ENCODE results near the gene DPH2.

DPH2 gene

DNA sequence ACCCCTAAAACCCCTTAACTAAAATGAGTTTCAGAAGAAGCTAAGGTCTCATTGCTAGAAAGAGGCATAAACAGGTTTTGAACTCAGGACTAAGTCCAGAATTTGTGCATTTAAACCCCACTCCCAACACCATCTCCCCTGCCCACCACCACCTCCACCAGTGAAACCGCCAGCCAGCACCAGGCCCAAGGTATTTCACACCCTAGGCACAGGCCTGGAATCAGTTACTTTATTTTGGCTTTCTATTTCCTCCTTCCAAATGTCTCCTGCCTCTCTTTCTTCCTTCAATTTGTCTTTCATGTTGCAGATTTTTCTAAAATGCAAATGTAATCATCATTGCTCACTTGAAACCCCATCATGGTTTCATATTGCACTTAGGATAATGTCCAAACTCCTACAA lies 24.9 kb upstream of the DPH2 start:
- DNase-seq (ENCODE audit: low read depth in 3 of 3), result no peak

DNA sequence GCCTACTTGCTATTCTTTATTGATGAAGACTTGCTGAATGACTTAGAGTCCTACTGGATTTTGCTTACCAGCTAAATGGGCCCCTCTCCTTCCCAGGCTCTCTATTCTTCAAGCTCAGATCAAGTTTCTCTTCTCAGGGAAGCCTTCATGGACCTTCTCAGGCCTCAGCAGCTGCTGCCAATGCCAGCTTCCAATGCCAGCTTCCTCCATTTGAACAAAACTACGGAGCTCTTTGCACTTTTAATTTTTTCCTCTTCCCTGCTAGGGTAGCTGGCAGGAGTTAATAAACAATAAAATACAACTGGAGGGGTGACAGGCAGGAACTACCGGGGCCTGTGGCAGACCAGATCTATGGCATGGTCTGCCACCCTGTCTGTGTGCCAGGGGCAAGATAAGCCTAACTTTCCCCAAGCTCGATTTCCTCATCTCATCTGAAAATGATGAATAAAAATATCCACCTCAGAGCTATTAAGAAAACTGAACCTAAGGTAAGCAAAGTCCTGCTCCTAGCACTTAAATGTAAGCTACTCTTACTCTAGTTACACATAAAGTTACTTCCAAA lies 24.1 kb upstream of the DPH2 start:
- DNase-seq (ENCODE audit: low read depth in 3 of 3), result no peak

DNA sequence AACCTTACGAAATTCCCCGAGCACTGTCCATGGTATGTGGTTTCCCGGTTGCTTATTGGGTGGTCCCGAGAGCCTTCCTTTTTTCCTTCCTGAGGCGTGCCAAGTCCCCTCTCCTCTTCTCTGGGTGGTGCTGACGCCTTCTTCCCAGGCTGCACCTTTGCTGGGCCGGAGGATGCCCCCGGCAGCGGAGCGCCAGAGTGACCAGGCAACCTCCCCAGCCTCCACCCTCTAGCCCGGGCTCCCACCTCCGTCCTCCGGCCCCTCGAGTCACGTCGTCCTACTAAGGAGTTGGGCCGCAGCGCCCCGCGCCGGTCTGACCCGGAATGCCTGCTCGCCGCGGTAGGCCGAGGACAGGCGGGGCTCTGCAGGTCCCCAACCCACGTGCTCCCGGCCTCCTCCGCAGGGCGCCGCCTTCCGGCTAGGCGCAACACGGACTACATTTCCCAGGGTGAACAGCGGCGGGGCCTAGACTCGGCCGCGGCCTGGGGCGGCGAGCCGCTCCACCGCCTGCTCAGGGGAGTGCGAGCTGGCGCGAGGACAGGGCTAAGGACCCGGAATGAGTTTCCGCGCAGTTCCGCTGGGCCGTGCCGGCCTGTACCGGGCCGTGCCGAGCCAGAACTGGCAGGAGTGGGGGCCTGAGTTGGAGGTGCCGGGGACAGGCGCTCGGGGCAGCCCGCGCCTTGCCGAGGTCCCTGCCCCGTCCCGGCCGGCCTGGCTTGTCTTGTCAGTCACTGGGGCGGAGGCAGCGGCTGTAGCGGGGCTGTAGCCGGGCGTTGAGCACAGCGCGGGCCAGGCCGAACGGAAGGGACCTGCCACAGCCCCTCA lies 23.4 kb upstream of the DPH2 start, which contains the start of gene IPO13:
Gene IPO13, plus strand, starts transcription at position 715 of the 825 bp plus-strand sequence. CDS start 651 bp downstream, outside the sequence.
- DNase-seq (ENCODE audit: low read depth in 3 of 3), result peak; percentile 89 to 94 (median 92)

DNA sequence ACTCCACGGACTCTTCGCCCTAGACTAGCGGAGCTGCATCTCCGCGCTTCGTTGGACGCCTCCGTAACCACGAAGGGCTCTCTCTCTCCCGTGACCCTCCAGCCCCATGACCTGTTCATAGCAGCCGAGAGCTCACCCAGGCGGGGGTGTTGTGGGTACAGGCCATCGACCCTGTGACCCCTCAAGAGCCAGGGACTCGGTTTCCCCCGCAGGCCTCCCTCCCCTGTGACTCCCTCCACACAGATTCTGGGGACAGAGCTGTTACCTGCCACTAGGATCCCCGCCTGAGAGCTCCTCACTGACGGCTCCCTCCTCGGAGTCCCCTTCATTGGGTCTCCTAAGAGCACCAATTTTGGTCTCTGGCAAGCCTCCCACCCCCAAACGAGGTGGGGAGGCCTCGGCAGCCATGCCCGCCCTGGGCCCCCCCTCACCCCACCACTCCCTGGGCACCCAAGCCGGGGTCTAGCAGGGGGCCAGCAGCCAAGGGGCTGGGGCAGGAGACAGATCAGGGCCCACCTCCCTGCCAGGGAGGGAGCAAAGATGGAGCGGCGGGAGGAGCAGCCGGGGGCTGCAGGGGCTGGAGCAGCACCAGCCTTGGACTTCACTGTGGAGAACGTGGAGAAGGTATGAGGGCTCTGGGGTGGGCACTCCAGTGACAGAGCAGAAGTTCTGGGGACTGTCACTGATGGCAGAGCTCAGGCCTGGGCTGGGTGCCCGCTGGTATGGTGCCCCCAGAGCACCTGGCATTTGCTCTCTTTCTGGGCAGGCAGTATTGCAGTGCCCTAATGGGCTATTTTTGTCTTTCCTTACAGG lies 22.5 kb upstream of the DPH2 start:
- DNase-seq (ENCODE audit: low read depth in 3 of 3), result no peak

DNA sequence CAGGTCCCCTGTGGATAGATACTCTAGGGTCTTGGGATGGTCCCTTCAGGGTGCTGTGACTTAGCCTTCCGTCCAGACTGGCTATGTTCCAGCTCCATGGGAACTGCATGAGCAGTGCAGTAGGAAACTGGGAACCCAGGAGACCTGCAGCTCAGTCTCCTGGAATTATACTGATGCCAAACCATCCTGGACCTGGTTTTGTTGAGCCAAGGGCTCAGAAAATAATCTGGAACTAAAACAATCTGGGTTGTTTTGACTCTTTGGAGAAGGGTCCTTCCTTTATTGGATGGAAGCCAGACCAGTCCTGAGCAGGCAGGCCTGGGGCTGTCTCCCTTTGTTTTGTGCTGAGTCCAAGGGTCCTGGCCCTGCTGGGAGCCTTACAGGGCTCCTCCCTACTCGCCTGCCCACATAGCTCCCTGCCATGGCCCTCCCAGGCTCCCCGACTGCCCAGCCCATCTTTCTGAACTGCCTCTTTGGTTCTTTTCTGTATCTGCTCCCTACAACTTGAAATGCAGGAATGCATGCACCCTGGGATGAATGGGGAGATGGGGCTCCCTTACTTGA lies 21.9 kb upstream of the DPH2 start:
- DNase-seq (ENCODE audit: low read depth in 3 of 3), result no peak

DNA sequence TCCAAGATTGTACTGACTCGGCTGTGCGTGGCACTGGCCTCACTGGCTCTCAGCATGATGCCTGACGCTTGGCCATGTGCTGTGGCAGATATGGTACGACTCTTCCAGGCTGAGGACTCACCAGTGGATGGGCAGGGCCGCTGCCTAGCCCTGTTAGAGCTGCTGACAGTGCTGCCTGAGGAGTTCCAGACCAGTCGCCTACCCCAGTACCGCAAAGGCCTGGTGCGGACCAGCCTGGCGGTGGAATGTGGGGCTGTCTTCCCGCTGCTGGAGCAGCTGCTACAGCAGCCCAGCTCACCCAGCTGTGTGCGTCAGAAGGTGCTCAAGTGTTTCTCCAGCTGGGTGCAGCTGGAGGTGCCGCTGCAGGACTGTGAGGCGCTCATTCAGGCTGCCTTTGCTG lies 20.1 kb upstream of the DPH2 start:
- DNase-seq (ENCODE audit: low read depth in 3 of 3), result no peak

DNA sequence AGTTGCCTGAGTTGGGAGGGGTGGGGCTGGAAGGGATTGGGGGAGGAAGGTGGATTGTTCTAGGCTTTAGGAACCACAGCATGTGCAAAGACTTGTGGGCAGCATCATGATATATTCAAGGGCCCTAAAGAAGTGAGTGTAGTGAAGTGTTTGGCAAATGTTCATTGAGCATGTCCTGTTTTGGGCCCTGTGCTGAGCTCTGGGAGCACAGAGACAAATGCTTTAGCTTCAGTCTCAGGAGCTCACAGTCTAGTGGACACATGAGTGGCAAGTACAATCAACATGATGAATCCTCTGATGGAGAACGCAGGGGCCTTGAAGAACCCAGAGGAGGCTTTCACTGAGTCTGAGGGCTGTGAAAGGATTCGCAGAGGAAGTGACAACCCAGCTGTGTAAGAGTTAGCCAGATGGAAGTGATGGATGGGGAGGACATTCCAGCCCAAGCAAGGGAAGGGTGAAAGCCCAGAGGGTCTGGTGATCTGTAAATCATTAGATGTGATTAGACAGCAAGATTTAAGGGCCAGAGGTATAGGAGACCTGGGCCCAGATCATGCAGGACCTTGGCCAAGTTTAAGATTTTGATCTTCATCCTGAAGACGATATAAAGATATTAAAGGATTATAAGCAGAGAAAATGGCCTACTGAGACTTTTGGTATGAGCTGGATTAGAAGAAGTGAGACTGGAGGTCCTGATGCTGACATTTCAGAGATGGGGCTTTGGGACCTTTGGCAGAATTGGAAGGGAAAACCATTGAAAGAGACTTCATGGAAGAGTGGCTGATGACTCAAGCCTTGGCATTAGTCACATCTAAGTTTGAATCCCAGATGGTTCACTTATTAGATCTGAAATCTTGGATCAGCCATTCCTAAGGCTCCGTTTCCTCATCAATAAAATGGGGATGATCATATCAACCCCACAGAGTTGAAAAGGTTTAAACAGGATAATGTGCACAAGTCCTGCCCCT lies 18.5 kb upstream of the DPH2 start:
- DNase-seq (ENCODE audit: low read depth in 3 of 3), result no peak

DNA sequence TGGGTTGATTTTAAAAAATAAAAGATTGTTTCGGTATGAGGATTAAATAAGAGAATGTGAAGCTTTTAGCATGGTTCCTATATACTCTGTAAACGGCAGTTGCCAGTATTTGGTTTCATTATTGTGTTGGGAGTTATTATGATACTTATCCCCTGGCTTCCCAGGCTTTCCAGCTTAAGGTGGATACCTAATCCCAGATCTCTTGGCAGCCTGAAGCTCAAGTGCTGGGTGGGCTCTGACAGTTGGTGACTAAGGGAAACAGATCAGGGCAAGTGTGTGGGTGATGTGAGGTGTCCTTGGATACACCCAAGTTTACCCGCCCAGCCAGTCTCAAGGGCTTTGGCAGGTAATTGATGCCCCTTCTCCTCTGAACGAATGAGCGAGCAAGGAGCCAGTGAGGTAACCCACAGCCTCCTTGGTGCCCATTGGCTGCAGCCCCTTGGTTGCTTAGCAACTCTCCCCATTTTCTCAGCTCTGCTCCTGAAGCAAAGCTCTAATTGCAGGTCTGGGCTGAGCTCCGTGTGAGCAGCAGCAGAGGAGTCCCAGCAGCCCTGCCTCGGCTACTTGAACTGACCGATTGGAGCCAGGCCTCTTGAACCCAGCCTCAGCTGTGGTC lies 17.0 kb upstream of the DPH2 start:
- DNase-seq (ENCODE audit: low read depth in 3 of 3), result no peak

DNA sequence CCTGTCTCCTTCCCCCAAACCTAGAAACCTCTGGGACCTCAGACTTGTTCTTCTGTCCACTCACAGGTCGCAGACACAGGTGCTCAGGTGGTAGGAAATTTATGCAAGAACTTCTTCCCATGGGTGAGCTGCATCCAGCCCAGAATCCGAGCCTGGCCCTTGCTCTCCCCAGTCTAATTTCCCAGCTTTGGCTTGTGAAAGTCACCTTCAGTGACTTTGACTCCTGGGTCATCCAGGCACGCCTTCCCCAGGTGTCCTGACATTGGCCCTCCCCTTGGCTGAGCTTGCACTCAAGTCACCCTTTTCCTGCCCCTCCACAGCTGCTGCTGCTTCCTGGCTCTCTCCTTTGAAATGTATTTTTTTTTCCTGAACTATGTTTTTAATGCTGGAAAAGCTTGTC lies 16.4 kb upstream of the DPH2 start:
- no peak for DNase-seq (ENCODE audit: low read depth in 3 of 3)

DNA sequence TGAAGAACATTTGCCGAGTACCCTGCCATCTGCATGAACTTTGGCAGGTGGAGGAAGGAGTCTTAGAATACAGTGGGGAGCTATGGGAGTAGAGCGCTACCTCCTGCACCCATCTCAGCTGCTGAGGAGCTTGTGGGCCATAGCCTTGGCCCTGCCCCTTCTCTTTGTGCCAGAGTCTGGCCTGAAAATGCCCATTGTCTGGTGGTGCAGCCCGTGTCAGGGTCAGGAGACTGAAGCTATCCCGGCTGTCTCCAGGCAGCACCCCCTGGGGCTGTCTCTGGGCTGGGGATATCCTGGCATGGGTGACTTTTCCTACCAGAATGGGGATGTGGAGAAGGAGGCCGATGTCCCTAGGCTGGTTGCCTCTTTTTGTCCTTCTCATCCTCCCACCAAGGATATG lies 15.8 kb upstream of the DPH2 start:
- DNase-seq (ENCODE audit: low read depth in 3 of 3), result no peak

DNA sequence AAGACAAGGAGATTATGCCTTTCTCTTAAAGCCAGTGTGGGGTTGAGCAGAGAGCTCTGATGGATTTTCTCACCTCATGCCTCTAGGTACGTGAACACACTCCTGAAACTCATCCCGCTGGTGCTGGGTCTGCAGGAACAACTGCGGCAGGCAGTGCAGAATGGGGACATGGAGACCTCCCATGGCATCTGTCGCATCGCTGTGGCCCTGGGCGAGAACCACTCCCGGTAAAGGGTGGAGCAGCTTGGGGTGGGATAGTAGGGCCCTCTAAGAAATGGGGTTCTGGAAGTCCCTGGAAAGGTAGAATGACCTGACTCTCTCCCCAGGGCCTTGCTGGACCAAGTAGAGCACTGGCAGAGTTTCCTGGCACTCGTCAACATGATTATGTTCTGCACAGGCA lies 13.6 kb upstream of the DPH2 start:
- no peak for DNase-seq (ENCODE audit: low read depth in 3 of 3)

DNA sequence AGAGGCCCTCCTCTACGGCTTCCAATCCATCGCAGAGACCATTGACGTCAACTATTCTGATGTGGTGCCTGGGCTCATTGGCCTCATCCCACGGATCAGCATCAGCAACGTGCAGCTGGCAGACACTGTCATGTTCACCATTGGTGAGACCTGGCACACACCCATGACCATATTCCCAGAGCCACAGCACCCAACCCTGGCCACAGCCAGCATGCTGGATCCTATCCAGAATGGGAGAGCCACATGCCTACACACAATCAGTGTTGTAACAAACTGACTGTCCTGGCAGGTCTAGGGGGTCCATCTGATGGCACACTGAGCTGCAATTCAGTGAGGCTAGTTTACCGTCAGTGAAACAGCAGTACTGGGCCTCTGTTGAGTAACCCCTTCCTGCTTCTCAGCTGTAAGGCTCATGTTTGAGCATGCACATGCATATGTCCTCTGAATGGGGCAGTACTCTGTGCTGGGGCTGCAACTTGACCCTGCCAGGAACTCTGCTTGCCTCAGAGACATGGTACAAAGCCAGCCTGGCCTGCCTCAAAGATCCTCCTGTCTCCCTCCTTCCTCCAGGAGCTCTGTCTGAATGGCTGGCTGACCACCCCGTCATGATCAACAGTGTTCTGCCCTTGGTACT lies 12.3 kb upstream of the DPH2 start:
- DNase-seq (ENCODE audit: low read depth in 3 of 3), result no peak

DNA sequence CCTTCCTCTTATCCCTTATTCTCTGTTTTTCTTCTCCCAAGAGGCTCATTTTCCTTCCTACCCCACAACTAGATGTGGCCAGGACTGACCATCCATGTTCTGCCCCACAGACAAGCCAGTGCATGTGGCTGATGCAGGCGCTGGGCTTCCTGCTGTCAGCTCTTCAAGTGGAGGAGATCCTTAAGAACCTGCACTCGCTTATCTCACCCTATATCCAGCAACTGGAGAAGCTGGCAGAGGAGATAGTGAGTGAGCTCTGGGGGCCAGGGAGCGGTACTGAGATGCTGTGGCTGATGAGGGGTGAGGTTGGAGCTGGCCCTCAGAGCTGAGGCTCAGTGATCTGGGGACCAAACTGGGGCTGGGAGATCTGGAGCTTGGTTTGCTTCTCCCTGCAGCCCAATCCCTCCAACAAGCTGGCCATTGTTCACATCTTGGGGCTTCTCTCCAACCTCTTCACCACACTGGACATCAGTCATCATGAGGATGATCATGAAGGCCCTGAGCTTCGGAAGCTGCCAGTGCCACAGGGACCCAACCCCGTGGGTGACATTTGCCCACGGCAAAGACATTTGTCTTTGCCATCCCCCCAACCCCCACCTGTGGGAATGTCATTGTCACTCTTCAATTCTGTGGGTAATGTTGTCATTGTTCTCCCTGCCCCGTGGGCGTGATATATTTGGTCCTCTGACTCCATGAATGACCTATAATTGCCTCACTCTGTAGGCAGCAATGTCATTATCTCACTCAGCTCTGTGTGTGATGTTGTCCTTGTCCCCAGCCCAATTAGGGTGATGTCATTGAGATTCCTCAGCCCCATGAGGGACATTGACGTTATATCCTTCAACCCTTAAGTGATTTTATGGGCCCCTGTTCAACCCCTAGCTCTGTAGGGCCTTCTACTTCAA lies 11.2 kb upstream of the DPH2 start:
- DNase-seq (ENCODE audit: low read depth in 3 of 3), result no peak

DNA sequence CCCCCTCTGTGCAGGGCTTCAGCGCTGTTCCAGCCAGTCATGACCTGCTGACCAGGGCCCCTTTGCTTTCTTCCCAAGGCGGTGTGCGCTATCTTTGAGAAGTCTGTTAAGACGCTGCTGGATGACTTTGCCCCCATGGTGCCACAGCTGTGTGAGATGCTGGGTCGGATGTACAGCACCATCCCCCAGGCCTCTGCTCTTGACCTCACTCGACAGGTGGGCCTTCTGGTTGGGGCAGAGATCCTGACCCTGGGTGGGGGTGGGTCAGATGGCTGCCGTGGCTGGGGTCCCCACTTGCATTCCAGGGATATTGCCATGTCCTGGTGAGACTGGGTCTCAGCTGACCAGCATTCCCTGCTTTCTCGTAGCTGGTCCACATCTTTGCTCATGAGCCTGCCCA lies 9.0 kb upstream of the DPH2 start:
- DNase-seq (ENCODE audit: low read depth in 3 of 3), result no peak

DNA sequence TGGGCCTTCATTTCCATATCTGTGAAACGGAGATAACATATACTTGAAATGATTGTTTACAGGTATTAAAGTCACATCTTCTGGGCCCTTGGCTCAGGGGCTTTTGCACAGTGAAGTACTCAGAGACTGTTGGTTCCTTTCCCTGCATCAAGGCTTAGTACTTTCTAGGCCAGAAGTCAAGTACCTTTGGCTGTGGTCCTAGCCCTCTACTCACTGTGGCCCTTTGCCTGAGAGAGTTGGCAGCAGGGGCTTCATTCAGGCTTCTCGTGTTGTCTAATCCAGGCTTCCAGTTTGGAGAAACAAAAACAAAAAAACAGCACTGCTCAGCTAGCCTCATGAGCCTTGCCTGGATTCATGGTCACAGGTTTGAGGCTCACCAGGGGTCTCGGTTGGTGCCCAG lies 8.1 kb upstream of the DPH2 start:
- no peak for DNase-seq (ENCODE audit: low read depth in 3 of 3)

DNA sequence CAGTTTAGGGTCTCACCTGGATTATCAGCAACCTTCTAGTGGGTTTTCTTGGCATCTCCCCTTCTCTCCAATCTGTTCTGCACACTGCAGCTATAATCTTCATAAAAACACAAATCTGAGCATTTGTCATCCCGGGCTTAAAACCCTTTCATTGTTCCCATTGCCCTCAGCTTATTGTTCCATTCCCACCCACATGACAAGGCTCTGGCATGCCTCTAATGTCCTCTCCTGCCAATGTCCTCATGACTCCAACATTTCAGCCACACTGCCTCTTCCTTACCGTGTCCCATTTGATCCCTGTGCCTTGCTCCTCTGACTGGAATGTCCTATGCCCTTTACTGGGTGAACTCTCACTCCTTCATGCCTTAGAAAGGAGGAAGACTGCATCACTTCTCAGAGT lies 7.5 kb upstream of the DPH2 start:
- no peak for DNase-seq (ENCODE audit: low read depth in 3 of 3)

DNA sequence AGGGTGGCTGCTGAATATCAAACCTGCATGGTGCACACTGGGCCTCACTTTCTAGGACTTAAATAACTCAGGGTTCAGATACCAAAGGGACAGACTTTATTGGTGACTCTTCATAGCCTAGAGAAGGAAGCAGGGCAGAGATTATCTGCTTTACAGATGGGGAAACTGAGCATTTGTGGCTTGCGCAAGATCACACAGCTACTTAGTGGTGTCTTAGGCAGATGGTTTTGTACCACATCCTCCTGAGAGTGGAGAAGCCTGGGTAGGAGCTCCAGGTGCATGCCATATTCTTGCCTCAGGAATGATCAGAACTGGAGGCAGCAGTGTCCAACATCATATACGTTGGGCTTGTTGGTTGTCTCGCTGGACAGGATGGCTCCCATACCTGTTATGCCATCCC lies 6.8 kb upstream of the DPH2 start:
- no peak for DNase-seq (ENCODE audit: low read depth in 3 of 3)

DNA sequence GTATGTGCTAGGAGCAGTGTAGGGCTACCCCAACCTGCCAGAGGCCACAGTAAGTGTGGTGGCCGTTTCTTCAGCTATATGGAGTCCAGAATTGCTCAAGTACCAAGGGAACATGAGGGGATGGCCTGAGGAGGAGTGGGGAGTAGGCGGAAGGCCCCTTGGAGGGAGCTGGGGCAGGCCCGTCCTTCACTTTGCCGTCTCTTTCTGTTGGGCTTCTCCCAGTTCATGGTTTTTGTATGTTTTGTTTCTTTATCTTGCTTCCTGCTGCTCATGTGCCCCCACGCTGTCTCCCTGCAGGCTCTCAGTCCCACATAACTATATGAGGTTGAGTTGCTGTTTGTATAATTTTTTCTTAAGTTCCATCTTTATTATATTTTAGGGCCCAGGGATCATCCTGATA lies 5.9 kb upstream of the DPH2 start:
- DNase-seq (ENCODE audit: low read depth in 3 of 3), result no peak

DNA sequence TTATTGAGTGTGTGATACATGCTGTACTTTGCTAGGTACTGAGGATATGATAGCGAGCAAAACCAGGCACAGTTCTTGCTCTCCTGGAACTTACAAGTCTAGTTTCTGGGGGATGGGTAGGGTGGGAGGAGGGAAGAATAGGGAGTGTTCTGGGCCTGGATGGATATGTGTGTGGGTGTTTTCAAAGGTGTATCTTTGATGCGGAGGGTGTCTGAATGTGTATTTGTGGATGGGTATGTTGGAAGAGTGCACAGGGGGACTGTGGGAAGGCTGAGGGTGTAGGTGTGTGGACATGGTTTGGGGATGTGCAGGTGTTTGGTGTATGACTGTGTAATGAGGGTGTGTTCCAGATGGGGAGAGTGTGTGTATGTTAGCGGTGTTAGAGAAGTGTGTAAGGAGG lies 4.5 kb upstream of the DPH2 start:
- DNase-seq (ENCODE audit: low read depth in 3 of 3), result no peak

All from stimulated activated CD4-positive, alpha-beta T cell treated with anti-CD3 and anti-CD28 coated beads, TNF-alpha, amount 100 ng/mL, for 48 hours (primary cell).